Measurements from ENCODE around the gene RIBC1.
"Not testable (repeated sequence)": the region's sequence is repeated elsewhere in the genome, so short reads cannot be mapped to it uniquely, and the experiment has no call there.

RIBC1 gene

GRCh38 chrX:53398216-53398615, 24.5 kb upstream of the RIBC1 start:
- H3K4me1 ChIP-seq = no peaks in the 10 kb centered on the region
- TF ChIP-seq CTCF (IDR thresholded peaks at IDR 0.05) = no peak
- H3K9me3 ChIP-seq = no peaks in the 10 kb centered on the region
- H3K36me3 ChIP-seq = peaks cover 0 to 84% (median 45%) of the 10 kb centered on the region in 3 donors
- no peak for DNase-seq
- no peak overlapping the region for H3K27ac ChIP-seq
- H3K4me3 ChIP-seq = no peak overlapping the region
- intact Hi-C loops (cut with DNase I; ENCODE audit: low total_unique reads) = no loop called here
- H3K27me3 ChIP-seq = no peaks in the 10 kb centered on the region

GRCh38 chrX:53403535-53403934, 19.1 kb upstream of the RIBC1 start:
- Histone ChIP-seq H3K36me3 (peaks cover 0 to 88% (median 70%) of the 10 kb centered on the region in 3 donors), H3K4me3 (no peak overlapping the region), H3K27ac (no peak overlapping the region), H3K9me3 (no peaks in the 10 kb centered on the region), H3K4me1 (no peaks in the 10 kb centered on the region), H3K27me3 (no peaks in the 10 kb centered on the region)
- TF ChIP-seq CTCF (IDR thresholded peaks at IDR 0.05) = no peak
- intact Hi-C loops (cut with DNase I; ENCODE audit: low total_unique reads) = no loop called here
- DNase-seq = no peak

GRCh38 chrX:53412446-53412845, 10.2 kb upstream of the RIBC1 start:
- H3K36me3 ChIP-seq = peaks cover 27 to 69% (median 63%) of the 10 kb centered on the region in 3 donors
- no peak overlapping the region for H3K27ac ChIP-seq
- no peak for DNase-seq
- no peak overlapping the region for H3K4me3 ChIP-seq
- TF ChIP-seq CTCF (IDR thresholded peaks at IDR 0.05) = no peak
- no peaks in the 10 kb centered on the region for H3K27me3 ChIP-seq
- intact Hi-C loops (cut with DNase I; ENCODE audit: low total_unique reads) = no loop called here
- no peaks in the 10 kb centered on the region for H3K9me3 ChIP-seq
- no peaks in the 10 kb centered on the region for H3K4me1 ChIP-seq

GRCh38 chrX:53420351-53420750, 2.3 kb upstream of the RIBC1 start:
- H3K4me3 ChIP-seq; H3K27ac ChIP-seq; H3K27me3 ChIP-seq; DNase-seq; intact Hi-C loops (cut with DNase I; ENCODE audit: low total_unique reads); H3K9me3 ChIP-seq; H3K36me3 ChIP-seq: not testable (repeated sequence)
- H3K4me1 ChIP-seq = peaks cover 0 to 21% (median 12%) of the 10 kb centered on the region in 4 donors

- Histone ChIP-seq H3K9me3 (no peaks in the 10 kb centered on the region), H3K27ac (no peak overlapping the region), H3K36me3 (no peaks in the 10 kb centered on the region), H3K4me1 (peaks cover 0 to 21% (median 12%) of the 10 kb centered on the region in 4 donors), H3K27me3 (no peaks in the 10 kb centered on the region), H3K4me3 (peak overlapping the region; percentile 64 to 69)
- intact Hi-C loops (cut with DNase I; ENCODE audit: low total_unique reads) = no loop called here
- no peak for DNase-seq
- no peak for TF ChIP-seq CTCF (IDR thresholded peaks at IDR 0.05)
Measured at GRCh38 chrX:53421125-53421524, 1.5 kb upstream of the RIBC1 start.

GRCh38 chrX:53421772-53422085, 944 bp upstream of the RIBC1 start:
- Histone ChIP-seq H3K9me3 (no peaks in the 10 kb centered on the region), H3K4me1 (peaks cover 0 to 21% (median 12%) of the 10 kb centered on the region in 4 donors), H3K27me3 (no peaks in the 10 kb centered on the region), H3K4me3 (peak overlapping the region; percentile 64 to 69), H3K27ac (peak overlapping the region; percentile 89 to 94), H3K36me3 (no peaks in the 10 kb centered on the region)
- intact Hi-C loops (cut with DNase I; ENCODE audit: low total_unique reads) = no loop called here
- no peak for TF ChIP-seq CTCF (IDR thresholded peaks at IDR 0.05)
- DNase-seq = no peak

Data from tibial artery (tissue), 4 donors.